ENCODE data around the gene FSIP1. TPM values are rescaled to one million over a fixed set of nuclear protein-coding genes. Genes with fewer than 3 reads are reported as not detected.

The FSIP1 gene
- total RNA-seq, 1 donor from 2014 or later, result 0.91 TPM

GRCh38 chr15:39668457-39668856 lies 114.2 kb downstream of the FSIP1 start:
- DNase-seq, result no peak
- intact Hi-C loops (cut with DNase I), result no loop called here
- peak; percentile 59 for ATAC-seq (ENCODE audit: poor library complexity)

- no peak for ATAC-seq (ENCODE audit: poor library complexity)
- intact Hi-C loops (cut with DNase I), result no loop called here
- DNase-seq, result no peak
Measured at GRCh38 chr15:39667382-39668127, 115.1 kb downstream of the FSIP1 start.

GRCh38 chr15:39666677-39667076 lies 116.0 kb downstream of the FSIP1 start:
- DNase-seq, result no peak
- no peak for ATAC-seq (ENCODE audit: poor library complexity)
- intact Hi-C loops (cut with DNase I), result no loop called here

GRCh38 chr15:39665629-39666250 lies 116.9 kb downstream of the FSIP1 start:
- DNase-seq, result no peak
- intact Hi-C loops (cut with DNase I), result no loop called here
- no peak for ATAC-seq (ENCODE audit: poor library complexity)

- intact Hi-C loops (cut with DNase I), result no loop called here
- no peak for DNase-seq
- no peak for ATAC-seq (ENCODE audit: poor library complexity)
Measured at GRCh38 chr15:39663704-39664250, 118.9 kb downstream of the FSIP1 start.

GRCh38 chr15:39661776-39662175 lies 120.9 kb downstream of the FSIP1 start:
- ATAC-seq (ENCODE audit: poor library complexity), result no peak
- intact Hi-C loops (cut with DNase I), result no loop called here
- DNase-seq, result no peak

GRCh38 chr15:39658740-39659139 lies 123.9 kb downstream of the FSIP1 start:
- ATAC-seq (ENCODE audit: poor library complexity) (no peak), DNase-seq (no peak)
- intact Hi-C loops (cut with DNase I), result no loop called here

GRCh38 chr15:39657668-39658067 lies 125.0 kb downstream of the FSIP1 start:
- ATAC-seq (ENCODE audit: poor library complexity) (no peak), DNase-seq (no peak)
- intact Hi-C loops (cut with DNase I), result no loop called here

- ATAC-seq (ENCODE audit: poor library complexity) (no peak), DNase-seq (no peak)
- intact Hi-C loops (cut with DNase I), result no loop called here
Measured at GRCh38 chr15:39657181-39657580, 125.5 kb downstream of the FSIP1 start.

GRCh38 chr15:39654304-39654703 lies 128.3 kb downstream of the FSIP1 start:
- intact Hi-C loops (cut with DNase I), result no loop called here
- ATAC-seq (ENCODE audit: poor library complexity) (no peak), DNase-seq (no peak)

GRCh38 chr15:39651881-39652280 lies 130.8 kb downstream of the FSIP1 start:
- DNase-seq (no peak), ATAC-seq (ENCODE audit: poor library complexity) (no peak)
- intact Hi-C loops (cut with DNase I), result no loop called here

- intact Hi-C loops (cut with DNase I), result no loop called here
- DNase-seq (no peak), ATAC-seq (ENCODE audit: poor library complexity) (no peak)
Measured at GRCh38 chr15:39651295-39651694, 131.3 kb downstream of the FSIP1 start.

GRCh38 chr15:39649757-39650156 lies 132.9 kb downstream of the FSIP1 start:
- peak; percentile 82 for ATAC-seq (ENCODE audit: poor library complexity)
- intact Hi-C loops (cut with DNase I), result no loop called here

GRCh38 chr15:39646425-39646824 lies 136.2 kb downstream of the FSIP1 start:
- intact Hi-C loops (cut with DNase I), result no loop called here
- ATAC-seq (ENCODE audit: poor library complexity), result no peak
- DNase-seq, result no peak

More at GRCh38 chr15:39649757-39650156, 132.9 kb downstream of the FSIP1 start:
- no peak for DNase-seq

GRCh38 chr15:39645976-39646257 lies 136.7 kb downstream of the FSIP1 start:
- no peak for DNase-seq
- no peak for ATAC-seq (ENCODE audit: poor library complexity)
- intact Hi-C loops (cut with DNase I), result no loop called here

- intact Hi-C loops (cut with DNase I), result no loop called here
- peak; percentile 66 for ATAC-seq (ENCODE audit: poor library complexity)
- peak; percentile 53 for DNase-seq
Measured at GRCh38 chr15:39645138-39645975, 137.3 kb downstream of the FSIP1 start.

- no peak for DNase-seq
Measured at GRCh38 chr15:39644136-39644535, 138.5 kb downstream of the FSIP1 start.

GRCh38 chr15:39643727-39644126 lies 138.9 kb downstream of the FSIP1 start:
- no peak for ATAC-seq (ENCODE audit: poor library complexity)
- DNase-seq, result no peak
- intact Hi-C loops (cut with DNase I), result no loop called here

More at GRCh38 chr15:39644136-39644535, 138.5 kb downstream of the FSIP1 start:
- ATAC-seq (ENCODE audit: poor library complexity), result no peak
- intact Hi-C loops (cut with DNase I), result no loop called here

GRCh38 chr15:39642011-39642640 lies 140.5 kb downstream of the FSIP1 start:
- no peak for DNase-seq
- ATAC-seq (ENCODE audit: poor library complexity), result no peak
- intact Hi-C loops (cut with DNase I), result no loop called here

Measured in Right ventricle myocardium superior (tissue), 1 donor.